KMS-11 (cell line): ENCODE results near the gene ZGLP1.

ENCODE experiments used
- H2AFZ ChIP-seq: fragments of 200-600 bp; sonication (generic); 2 replicates; pipeline ENCODE4 v1.6.1; 2016; ENCODE audit warnings: antibody characterized with exemption, mixed run types, low read depth
- H3K27ac ChIP-seq: fragments of 200-600 bp; sonication (generic); 2 replicates; pipeline ENCODE4 v1.6.1; 2016; ENCODE audit warnings: mild to moderate bottlenecking, mixed run types
- H3K27me3 ChIP-seq: fragments of 200-600 bp; sonication (generic); 2 replicates; pipeline ENCODE4 v1.6.1; 2017; ENCODE audit warnings: mild to moderate bottlenecking, low read depth, mixed run types, moderate library complexity; ENCODE audit not compliant: insufficient read depth
- H3K36me3 ChIP-seq: fragments of 200-600 bp; sonication (generic); 2 replicates; pipeline ENCODE4 v1.6.1; 2017; ENCODE audit warnings: mild to moderate bottlenecking, mixed run types; ENCODE audit not compliant: insufficient read depth
- H3K4me1 ChIP-seq: fragments of 200-600 bp; sonication (generic); 2 replicates; pipeline ENCODE4 v1.6.1; 2016; ENCODE audit warnings: mild to moderate bottlenecking, low read depth, mixed run types; ENCODE audit not compliant: poor library complexity, severe bottlenecking
- H3K4me2 ChIP-seq: fragments of 200-600 bp; sonication (generic); 2 replicates; pipeline ENCODE4 v1.7.0; 2016; ENCODE audit warnings: mild to moderate bottlenecking, mixed run types
- H3K4me3 ChIP-seq: fragments of 200-600 bp; sonication (generic); IDR thresholded peaks from 2 replicates; pipeline ENCODE4 v1.6.1; 2017; ENCODE audit warnings: low read depth, low read length, mixed read lengths; ENCODE audit not compliant: insufficient read depth
- H3K79me2 ChIP-seq: fragments of 200-600 bp; sonication (generic); 2 replicates; pipeline ENCODE4 v1.6.1; 2016; ENCODE audit warnings: low read depth, mixed run types; ENCODE audit not compliant: insufficient read depth
- H3K9ac ChIP-seq: fragments of 200-600 bp; sonication (generic); 2 replicates; pipeline ENCODE4 v1.6.1; 2016; ENCODE audit warnings: mild to moderate bottlenecking, mixed run types
- H4K20me1 ChIP-seq: fragments of 200-600 bp; sonication (generic); 2 replicates; pipeline ENCODE4 v1.6.1; 2016; ENCODE audit warnings: mild to moderate bottlenecking, mixed run types; ENCODE audit not compliant: insufficient read depth
- TF ChIP-seq, protein P1 (sequence below): fragments of 200-600 bp; sonication (generic); conservative IDR thresholded peaks from 2 replicates; pipeline ENCODE4 v1.6.1; 2017; ENCODE audit warnings: low read depth, mild to moderate bottlenecking, antibody characterized with exemption, low read length, moderate library complexity, mixed read lengths

The ZGLP1 gene

GRCh38 chr19:10270616-10271394 lies 38.8 kb downstream of the ZGLP1 start, which contains the start of gene ICAM1:
Gene ICAM1 (plus strand): TSS chr19:10271120. CDS start chr19:10271160, 40 bp downstream.
- Histone ChIP-seq H3K27ac (peak within 1 kb of the TSS; percentile 58), H4K20me1 (no peaks in the 10 kb centered on the region), H3K79me2 (no peaks in the 10 kb centered on the region; the same call in 1 of the 2 replicates), H3K27me3 (no peaks in the 10 kb centered on the region), H3K4me1 (peaks cover 25% of the 10 kb centered on the region), H3K9ac (peak within 1 kb of the TSS; percentile 64), H3K4me2 (peak within 1 kb of the TSS; percentile 67), H2AFZ (peak within 1 kb of the TSS; percentile 78), H3K4me3 (no peak within 1 kb of the TSS), H3K36me3 (no peaks in the 10 kb centered on the region)
- TF ChIP-seq, protein P1, sequence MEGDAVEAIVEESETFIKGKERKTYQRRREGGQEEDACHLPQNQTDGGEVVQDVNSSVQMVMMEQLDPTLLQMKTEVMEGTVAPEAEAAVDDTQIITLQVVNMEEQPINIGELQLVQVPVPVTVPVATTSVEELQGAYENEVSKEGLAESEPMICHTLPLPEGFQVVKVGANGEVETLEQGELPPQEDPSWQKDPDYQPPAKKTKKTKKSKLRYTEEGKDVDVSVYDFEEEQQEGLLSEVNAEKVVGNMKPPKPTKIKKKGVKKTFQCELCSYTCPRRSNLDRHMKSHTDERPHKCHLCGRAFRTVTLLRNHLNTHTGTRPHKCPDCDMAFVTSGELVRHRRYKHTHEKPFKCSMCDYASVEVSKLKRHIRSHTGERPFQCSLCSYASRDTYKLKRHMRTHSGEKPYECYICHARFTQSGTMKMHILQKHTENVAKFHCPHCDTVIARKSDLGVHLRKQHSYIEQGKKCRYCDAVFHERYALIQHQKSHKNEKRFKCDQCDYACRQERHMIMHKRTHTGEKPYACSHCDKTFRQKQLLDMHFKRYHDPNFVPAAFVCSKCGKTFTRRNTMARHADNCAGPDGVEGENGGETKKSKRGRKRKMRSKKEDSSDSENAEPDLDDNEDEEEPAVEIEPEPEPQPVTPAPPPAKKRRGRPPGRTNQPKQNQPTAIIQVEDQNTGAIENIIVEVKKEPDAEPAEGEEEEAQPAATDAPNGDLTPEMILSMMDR: peak; percentile 13; the same call in 1 of the 2 replicates

DNA sequence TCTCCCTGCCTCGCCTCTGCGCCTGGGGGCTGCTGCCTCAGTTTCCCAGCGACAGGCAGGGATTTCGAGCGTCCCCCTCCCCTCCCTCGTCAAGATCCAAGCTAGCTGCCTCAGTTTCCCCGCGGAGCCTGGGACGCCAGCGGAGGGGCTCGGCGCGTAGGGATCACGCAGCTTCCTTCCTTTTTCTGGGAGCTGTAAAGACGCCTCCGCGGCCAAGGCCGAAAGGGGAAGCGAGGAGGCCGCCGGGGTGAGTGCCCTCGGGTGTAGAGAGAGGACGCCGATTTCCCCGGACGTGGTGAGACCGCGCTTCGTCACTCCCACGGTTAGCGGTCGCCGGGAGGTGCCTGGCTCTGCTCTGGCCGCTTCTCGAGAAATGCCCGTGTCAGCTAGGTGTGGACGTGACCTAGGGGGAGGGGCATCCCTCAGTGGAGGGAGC lies 39.4 kb downstream of the ZGLP1 start:
- H3K27ac ChIP-seq: peak overlapping the region; percentile 58
- peaks cover 25% of the 10 kb centered on the region for H3K4me1 ChIP-seq
- H2AFZ ChIP-seq: peak overlapping the region; percentile 78
- no peaks in the 10 kb centered on the region for H4K20me1 ChIP-seq
- no peaks in the 10 kb centered on the region; the same call in 1 of the 2 replicates for H3K79me2 ChIP-seq
- TF ChIP-seq, protein P1: no peak
- H3K27me3 ChIP-seq: no peaks in the 10 kb centered on the region
- peak overlapping the region; percentile 64; the same call in 1 of the 2 replicates for H3K9ac ChIP-seq
- H3K36me3 ChIP-seq: no peaks in the 10 kb centered on the region
- no peak overlapping the region for H3K4me3 ChIP-seq
- peak overlapping the region; percentile 67 for H3K4me2 ChIP-seq

DNA sequence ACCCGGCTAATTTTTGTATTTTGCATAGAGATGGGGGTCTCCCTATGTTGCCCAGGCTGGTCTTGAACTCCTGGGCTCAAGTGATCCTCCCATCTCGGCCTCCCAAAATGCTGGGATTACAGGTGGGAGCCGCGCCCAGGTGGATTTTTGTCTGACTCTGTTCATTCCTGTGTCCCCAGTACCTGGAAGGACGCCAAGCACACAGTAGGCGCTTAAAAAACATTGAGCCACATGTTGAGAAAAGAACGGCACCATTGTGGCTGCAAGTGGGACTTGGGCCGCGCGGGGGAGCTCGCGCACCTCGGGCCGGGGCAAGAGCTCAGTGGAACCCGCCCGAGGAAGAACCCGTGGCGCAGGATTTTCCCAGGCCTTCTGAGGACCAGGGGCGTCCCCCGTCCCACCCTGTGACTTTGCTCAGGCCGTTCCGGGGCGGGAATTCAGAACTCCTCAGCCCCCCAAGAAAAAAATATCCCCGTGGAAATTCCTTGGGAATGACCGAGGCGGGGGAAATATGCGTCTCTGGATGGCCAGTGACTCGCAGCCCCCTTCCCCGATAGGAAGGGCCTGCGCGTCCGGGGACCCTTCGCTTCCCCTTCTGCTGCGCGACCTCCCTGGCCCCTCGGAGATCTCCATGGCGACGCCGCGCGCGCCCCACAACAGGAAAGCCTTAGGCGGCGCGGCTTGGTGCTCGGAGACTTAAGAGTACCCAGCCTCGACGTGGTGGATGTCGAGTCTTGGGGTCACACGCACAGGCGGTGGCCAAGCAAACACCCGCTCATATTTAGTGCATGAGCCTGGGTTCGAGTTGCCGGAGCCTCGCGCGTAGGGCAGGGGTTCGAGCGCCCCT lies 40.1 kb downstream of the ZGLP1 start:
- Histone ChIP-seq H3K4me3 (no peak overlapping the region), H3K9ac (peak overlapping the region; percentile 64; the same call in 1 of the 2 replicates), H2AFZ (peak overlapping the region; percentile 78), H3K27ac (peak overlapping the region; percentile 58), H3K79me2 (no peaks in the 10 kb centered on the region; the same call in 1 of the 2 replicates), H4K20me1 (no peaks in the 10 kb centered on the region), H3K27me3 (no peaks in the 10 kb centered on the region), H3K36me3 (no peaks in the 10 kb centered on the region), H3K4me2 (peak overlapping the region; percentile 67), H3K4me1 (peaks cover 24% of the 10 kb centered on the region)
- TF ChIP-seq, protein P1: peak; percentile 78

DNA sequence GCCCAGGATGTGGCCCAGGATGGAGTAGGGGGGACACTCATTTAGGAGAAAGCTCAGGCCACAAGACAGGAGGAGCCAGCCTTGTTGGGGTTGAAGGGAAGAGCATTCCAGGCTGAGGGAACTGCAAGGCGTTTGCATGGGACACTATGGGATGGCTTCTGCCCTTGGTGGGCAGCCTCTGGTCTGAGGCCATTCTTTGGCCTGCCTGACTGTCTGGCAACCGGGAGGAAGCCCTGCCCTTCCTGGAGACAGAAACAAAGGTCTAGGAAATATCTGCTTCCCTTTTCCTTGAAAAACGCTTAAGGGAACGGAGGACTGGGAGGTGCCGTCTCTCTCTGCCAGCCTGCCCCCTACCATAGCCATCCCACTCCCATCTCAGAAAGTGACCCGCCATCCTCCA lies 41.5 kb downstream of the ZGLP1 start:
- Histone ChIP-seq H3K4me1 (peaks cover 21% of the 10 kb centered on the region), H2AFZ (no peak overlapping the region), H3K79me2 (no peaks in the 10 kb centered on the region; the same call in 1 of the 2 replicates), H3K36me3 (no peaks in the 10 kb centered on the region), H4K20me1 (no peaks in the 10 kb centered on the region), H3K4me3 (no peak overlapping the region), H3K9ac (no peak overlapping the region), H3K4me2 (no peak overlapping the region), H3K27me3 (no peaks in the 10 kb centered on the region), H3K27ac (no peak overlapping the region)
- TF ChIP-seq, protein P1: no peak
